Lung (tissue), 12 donors: ENCODE results near the gene DLGAP4. TPM values are rescaled to one million over a fixed set of nuclear protein-coding genes. Genes with fewer than 3 reads are reported as not detected.

Experiments used
- ATAC-seq: fragments of 200-7000 bp; cut with Tn5 transposase; one replicate; pipeline ENCODE4 v1.9.1; 2020; ENCODE audit warnings: moderate number of reproducible peaks; ENCODE audit not compliant: insufficient read depth, low FRiP score
- DNase-seq, 3 donors: peaks; one replicate each; pipeline ENCODE4 v3.0.0-alpha.2; 2013 to 2017
- H3K27ac ChIP-seq, 2 donors: one replicate each; pipeline ENCODE4 v1.5.1; 2013; ENCODE audit warnings: mild to moderate bottlenecking in 2 of 2, moderate library complexity in 2 of 2, control low read depth in 1 of 2, inconsistent platforms in 1 of 2, low read depth in 1 of 2, low read length in 1 of 2
- H3K27me3 ChIP-seq, 3 donors: one replicate each; pipeline ENCODE4 v1.5.1; 2013; ENCODE audit warnings: low read length in 2 of 3; ENCODE audit not compliant: control insufficient read depth in 3 of 3, insufficient read depth in 3 of 3
- H3K36me3 ChIP-seq, 4 donors: one replicate each; pipeline ENCODE4 v1.5.1; 2013; ENCODE audit warnings: low read length in 4 of 4, mild to moderate bottlenecking in 1 of 4, moderate library complexity in 1 of 4; ENCODE audit not compliant: control insufficient read depth in 4 of 4, insufficient read depth in 4 of 4
- H3K4me1 ChIP-seq, 5 donors: one replicate each; pipeline ENCODE4 v1.5.1; 2013; ENCODE audit warnings: low read length in 5 of 5, mild to moderate bottlenecking in 2 of 5, moderate library complexity in 1 of 5; ENCODE audit not compliant: control insufficient read depth in 5 of 5, insufficient read depth in 5 of 5
- H3K4me3 ChIP-seq: one replicate; pipeline ENCODE4 v1.5.1; 2013; ENCODE audit warnings: mild to moderate bottlenecking, control low read depth, moderate library complexity
- H3K9ac ChIP-seq, 2 donors: one replicate each; pipeline ENCODE4 v1.5.1; 2013; ENCODE audit warnings: low read length in 2 of 2, control low read depth in 1 of 2; ENCODE audit not compliant: insufficient read depth in 1 of 2
- H3K9me3 ChIP-seq, 4 donors: one replicate each; pipeline ENCODE4 v1.5.1; 2013; ENCODE audit warnings: low read length in 3 of 4, mild to moderate bottlenecking in 1 of 4, moderate library complexity in 1 of 4; ENCODE audit not compliant: control insufficient read depth in 4 of 4, insufficient read depth in 3 of 4
- WGBS, 2 donors: extraction: QIAGEN DNeasy Blood & Tissue Kit; methylation state at CpG; one replicate each; pipeline ENCODE4 v1.1.7; 2013; 5-methylcytosine and 5-hydroxymethylcytosine counted together
- polyA plus RNA-seq, 2 donors: library from polyadenylated mRNA; stranded (reverse); fragments of 200-250 nt; gene quantifications; one replicate each; pipeline ENCODE4 v1.2.1, GENCODE V29; 2013
- total RNA-seq, 2 donors: library from RNA; depleted of rRNA in 1 of 2; stranded (reverse); fragments of >200 nt in 1 of 2; gene quantifications; one replicate each; pipeline ENCODE4 v1.2.1, GENCODE V29; 2014 to 2021
- TF ChIP-seq, protein P1 (sequence below): IDR thresholded peaks from 2 replicates; pipeline ENCODE4 v1.5.1; 2012; ENCODE audit warnings: mild to moderate bottlenecking; ENCODE audit errors: control extremely low read depth, extremely low read depth
- donor health status: control.
- donor health status: control.
- donor health status: Bipolar disorder and iron deficiency.
- donor health status: healthy.
- donor health status: DM: yes; HTN: yes; CAD: no.

Gene DLGAP4
- total and polyA plus RNA-seq, 4 donors, result 34.6 to 67.6 (median 35.8) TPM

GRCh38 chr20:36367907-36368799, 62.0 kb downstream of the DLGAP4 start:
- WGBS, 2 donors, result 55 to 59% methylated on average over 12 of the region's 12 CpGs
- H3K9me3 ChIP-seq, result peaks cover 0 to under 1% (median 0%) of the 10 kb centered on the region in 4 donors
- TF ChIP-seq, protein P1, sequence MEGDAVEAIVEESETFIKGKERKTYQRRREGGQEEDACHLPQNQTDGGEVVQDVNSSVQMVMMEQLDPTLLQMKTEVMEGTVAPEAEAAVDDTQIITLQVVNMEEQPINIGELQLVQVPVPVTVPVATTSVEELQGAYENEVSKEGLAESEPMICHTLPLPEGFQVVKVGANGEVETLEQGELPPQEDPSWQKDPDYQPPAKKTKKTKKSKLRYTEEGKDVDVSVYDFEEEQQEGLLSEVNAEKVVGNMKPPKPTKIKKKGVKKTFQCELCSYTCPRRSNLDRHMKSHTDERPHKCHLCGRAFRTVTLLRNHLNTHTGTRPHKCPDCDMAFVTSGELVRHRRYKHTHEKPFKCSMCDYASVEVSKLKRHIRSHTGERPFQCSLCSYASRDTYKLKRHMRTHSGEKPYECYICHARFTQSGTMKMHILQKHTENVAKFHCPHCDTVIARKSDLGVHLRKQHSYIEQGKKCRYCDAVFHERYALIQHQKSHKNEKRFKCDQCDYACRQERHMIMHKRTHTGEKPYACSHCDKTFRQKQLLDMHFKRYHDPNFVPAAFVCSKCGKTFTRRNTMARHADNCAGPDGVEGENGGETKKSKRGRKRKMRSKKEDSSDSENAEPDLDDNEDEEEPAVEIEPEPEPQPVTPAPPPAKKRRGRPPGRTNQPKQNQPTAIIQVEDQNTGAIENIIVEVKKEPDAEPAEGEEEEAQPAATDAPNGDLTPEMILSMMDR, result no peak
- ATAC-seq (no peak), DNase-seq (no peak)
- H3K27me3 ChIP-seq, result peaks cover 0 to 4% (median 0%) of the 10 kb centered on the region in 3 donors
- H3K4me3 ChIP-seq, result no peak overlapping the region
- H3K36me3 ChIP-seq, result no peaks in the 10 kb centered on the region
- H3K9ac ChIP-seq, result no peak overlapping the region
- H3K27ac ChIP-seq, result no peak overlapping the region
- no peaks in the 10 kb centered on the region for H3K4me1 ChIP-seq

DNA sequence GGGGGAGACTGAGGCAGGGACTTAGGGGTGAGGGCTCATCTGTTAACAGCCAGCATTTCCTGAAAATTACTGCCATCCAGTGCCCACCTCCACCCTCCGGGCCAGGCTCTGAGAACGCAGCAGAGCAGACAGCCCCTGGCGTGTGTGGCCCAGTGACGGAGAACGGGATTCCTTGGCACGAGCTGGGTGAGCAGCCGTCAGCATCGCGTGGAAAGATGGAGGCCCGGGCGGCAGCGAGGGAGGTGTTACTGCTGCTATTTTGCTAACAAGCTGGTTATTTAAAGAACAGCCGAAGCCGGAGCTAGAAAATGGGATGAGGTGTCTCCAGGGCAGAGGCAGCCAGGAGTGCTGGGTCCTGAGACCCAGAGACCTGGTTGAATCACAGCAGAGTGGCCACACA, 62.7 kb downstream of the DLGAP4 start:
- no peak for ATAC-seq
- 82 to 84% methylated on average over 14 of the region's 14 CpGs for WGBS, 2 donors
- Histone ChIP-seq H3K4me1 (no peaks in the 10 kb centered on the region), H3K27ac (no peak overlapping the region), H3K27me3 (peaks cover 0 to 4% (median 0%) of the 10 kb centered on the region in 3 donors), H3K36me3 (no peaks in the 10 kb centered on the region), H3K4me3 (no peak overlapping the region), H3K9ac (no peak overlapping the region), H3K9me3 (no peaks in the 10 kb centered on the region)
- TF ChIP-seq, protein P1, result no peak
- DNase-seq, result no peak

DNA sequence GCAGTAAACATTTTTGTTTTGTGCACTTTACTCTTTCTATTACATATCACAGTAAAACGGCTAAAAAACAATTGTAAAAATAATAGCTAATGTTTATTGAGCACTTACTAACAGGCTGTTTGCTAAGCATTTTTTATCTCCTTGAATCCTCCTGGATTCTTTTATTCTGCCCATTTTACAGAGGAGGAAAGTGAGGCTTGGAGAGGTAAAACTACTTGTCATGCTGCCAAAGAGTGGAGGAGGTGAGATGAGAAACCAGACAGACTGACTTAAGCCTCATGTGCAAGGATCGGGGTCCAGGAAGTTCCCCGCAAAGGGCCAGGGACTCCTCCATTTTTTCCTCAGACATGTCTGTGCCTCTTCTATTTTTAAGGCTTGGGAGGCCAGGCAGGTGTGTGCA, 63.6 kb downstream of the DLGAP4 start:
- DNase-seq (no peak), ATAC-seq (no peak)
- H3K9me3 ChIP-seq, result no peaks in the 10 kb centered on the region
- no peaks in the 10 kb centered on the region for H3K4me1 ChIP-seq
- TF ChIP-seq, protein P1, result no peak
- no peak overlapping the region for H3K27ac ChIP-seq
- H3K36me3 ChIP-seq, result no peaks in the 10 kb centered on the region
- no peak overlapping the region for H3K9ac ChIP-seq
- 80 to 85% methylated on average over 3 of the region's 3 CpGs for WGBS, 2 donors
- no peak overlapping the region for H3K4me3 ChIP-seq
- H3K27me3 ChIP-seq, result peaks cover 0 to 4% (median 0%) of the 10 kb centered on the region in 3 donors
